CD4-positive, alpha-beta T cell treated with Interleukin-6 at 100 ng/mL for 8 hours (primary cell): ENCODE measurements around the gene VSX2.
"Not testable (repeated sequence)": the region's sequence is repeated elsewhere in the genome, so short reads cannot be mapped to it uniquely, and the experiment has no call there.

Source experiments
- DNase-seq: peaks from one replicate; pipeline ENCODE4 v3.0.0-alpha.2; 2020; ENCODE audit warnings: mixed read lengths, low spot score

VSX2 gene

GRCh38 chr14:74260525-74261233, 21.4 kb downstream of the VSX2 start:
- DNase-seq, result no peak

DNA sequence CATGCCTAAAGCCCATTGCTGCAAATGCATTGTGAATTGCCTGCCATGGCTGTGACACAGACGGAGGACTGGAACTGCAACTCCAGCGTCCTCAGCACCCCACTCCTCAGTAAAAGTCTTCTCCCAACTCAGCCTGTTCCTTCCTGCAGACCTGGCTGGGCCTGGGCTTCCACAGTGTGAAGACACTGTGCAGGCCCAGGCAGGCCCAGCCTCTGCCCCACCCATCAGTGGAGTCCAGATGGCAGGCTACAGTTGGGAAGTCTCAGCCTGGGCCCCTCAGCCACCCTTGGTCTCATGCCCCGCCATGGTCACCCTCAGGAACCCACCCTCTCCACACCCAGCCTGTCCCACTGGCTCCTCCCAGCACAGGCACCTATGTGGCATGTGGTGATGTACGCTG, 22.0 kb downstream of the VSX2 start:
- no peak for DNase-seq

GRCh38 chr14:74262076-74262475, 22.8 kb downstream of the VSX2 start:
- DNase-seq, result no peak

- no peak for DNase-seq
These were observed 23.9 kb downstream of the VSX2 start for GRCh38 chr14:74263181-74263580.

DNA sequence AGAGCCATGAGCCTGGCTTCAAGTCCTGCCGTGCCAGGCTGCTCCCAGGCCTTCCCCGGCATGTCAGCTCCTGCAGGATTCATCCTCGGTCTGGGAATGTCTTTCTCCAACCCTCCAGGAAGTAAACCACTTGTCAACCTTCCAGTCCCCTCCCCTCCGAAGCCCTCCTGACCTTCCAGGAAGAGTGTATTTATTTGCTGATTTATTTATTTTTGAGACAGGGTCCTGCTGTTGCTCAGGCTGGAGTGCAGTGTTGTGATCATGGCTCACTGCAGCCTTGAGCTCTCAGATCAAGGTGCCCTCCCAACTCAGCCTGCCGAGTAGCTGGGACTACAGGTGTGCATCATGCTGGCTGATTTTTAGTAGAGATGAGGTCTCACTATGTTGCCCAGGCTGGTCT, 24.7 kb downstream of the VSX2 start:
- DNase-seq, result no peak

DNA sequence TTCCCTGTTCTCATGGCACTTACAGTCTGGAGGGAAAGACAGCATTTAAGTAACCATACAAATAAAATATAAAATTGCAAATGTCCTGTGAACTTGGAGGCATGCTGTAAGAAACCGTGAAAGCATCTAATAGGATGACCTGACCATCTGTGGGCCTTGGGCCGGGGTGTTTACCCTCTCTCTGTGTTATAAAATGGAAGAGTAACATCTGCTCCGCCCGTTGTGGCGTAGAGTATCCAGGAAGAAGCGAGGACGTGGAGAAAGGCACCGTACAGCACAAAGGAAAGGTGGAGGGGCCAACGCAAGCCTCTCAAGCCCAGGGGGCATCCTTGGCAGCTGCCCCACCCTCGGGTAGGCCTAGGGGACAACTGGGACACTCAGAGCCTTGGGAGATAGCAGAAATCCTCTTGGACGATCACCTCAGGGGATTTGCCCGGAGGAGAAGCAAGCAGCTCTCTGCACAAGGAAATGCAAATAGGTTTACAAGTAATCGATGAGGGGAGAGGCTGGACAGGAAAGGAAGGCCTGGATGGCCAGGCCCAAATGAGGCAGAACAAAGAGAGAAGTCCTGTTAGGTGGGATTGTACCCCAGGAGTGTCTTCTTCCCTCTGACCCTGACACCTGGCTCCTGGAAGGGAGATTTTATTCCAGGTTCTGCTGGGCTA, 26.2 kb downstream of the VSX2 start:
- no peak for DNase-seq

- no peak for DNase-seq
These were observed 28.3 kb downstream of the VSX2 start for GRCh38 chr14:74267588-74267987.

GRCh38 chr14:74270382-74271177, 31.3 kb downstream of the VSX2 start:
- DNase-seq, result not testable (repeated sequence)

DNA sequence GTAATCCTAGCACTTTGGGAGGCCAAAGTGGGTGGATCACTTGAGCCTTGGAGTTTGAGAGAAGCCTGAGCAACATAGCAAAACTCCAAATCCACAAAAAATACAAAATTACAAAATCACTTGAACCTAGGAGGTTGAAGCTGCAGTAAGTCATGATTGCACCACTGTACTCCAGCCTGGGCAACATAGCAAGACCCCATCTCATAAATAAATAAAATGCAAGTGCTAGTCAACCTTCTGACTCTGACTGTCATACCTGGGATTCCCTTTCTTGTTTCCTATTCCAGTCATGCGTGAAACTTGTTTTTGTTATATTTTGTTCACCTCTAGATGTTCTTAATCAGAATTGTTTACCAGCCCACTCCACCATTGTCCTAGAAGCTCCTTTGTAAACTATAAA, 32.1 kb downstream of the VSX2 start:
- DNase-seq, result no peak

GRCh38 chr14:74275241-74275841, 36.1 kb downstream of the VSX2 start:
- no peak for DNase-seq

- no peak for DNase-seq
These were observed 38.8 kb downstream of the VSX2 start for GRCh38 chr14:74278080-74278479.

GRCh38 chr14:74281069-74281468, 41.8 kb downstream of the VSX2 start:
- DNase-seq, result no peak

DNA sequence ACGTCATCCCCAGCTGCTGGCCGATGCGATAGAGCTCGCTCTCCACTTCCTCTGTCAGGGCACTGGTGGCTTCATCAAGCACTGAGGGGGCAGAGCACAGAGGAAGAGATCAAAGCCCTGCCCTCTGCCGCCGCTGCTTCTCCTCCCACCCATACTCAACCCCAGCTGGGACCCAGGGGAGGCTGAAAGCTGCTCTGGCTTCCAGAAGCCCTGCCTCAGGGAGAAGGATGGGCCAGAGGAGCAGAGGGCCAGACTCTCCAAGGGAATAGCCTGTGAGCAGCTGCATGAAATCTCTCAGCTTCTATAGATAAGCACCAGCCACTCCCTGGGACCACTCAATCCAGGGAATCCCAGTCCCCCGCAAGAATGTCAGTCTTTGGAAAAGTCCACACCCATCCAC, 47.5 kb downstream of the VSX2 start:
- DNase-seq, result no peak

DNA sequence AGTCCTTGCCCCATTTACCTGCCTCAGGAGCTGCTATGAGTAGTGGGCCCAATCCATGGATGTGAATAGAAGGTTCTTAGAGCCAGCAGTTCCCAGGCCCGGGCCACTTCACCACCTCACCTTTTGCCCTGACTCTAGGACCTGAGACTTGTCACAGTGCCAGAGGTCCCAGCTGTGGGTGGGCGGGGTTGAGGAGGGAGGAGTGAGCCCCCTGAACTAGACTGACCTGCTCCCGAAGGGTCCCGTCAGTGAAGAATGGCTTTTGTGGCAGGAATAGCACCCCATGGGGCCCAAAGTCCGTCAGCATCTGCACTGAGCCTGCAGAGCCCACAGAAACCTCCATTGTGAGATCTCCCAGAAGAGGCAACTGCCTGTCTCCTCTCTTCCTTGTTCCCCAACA, 50.6 kb downstream of the VSX2 start:
- no peak for DNase-seq

GRCh38 chr14:74290415-74290814, 51.2 kb downstream of the VSX2 start:
- no peak for DNase-seq

- DNase-seq, result no peak
These were observed 52.8 kb downstream of the VSX2 start for GRCh38 chr14:74292061-74292460.

DNA sequence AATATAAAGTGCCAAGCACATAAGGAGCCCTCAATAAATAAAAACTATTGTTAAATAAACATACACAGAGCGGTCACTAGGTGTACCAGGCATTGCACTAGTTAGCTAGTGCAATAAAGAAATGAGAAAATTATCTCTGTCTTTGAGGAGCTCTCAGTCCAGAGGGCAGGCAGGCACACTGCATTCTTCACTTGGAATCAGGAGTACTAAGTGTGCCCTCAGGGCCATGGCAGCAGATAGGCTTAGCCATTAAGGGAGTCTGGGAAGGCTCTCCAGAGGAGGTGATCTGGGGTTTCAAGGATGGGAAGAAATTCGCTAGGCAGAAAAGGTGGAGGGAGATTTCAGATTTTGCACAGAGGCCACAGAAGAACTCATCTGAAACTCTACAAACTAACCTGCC, 54.4 kb downstream of the VSX2 start:
- no peak for DNase-seq

GRCh38 chr14:74296037-74296467, 56.8 kb downstream of the VSX2 start:
- no peak for DNase-seq

GRCh38 chr14:74297986-74298385, 58.7 kb downstream of the VSX2 start:
- DNase-seq, result no peak

GRCh38 chr14:74299061-74299545, 59.9 kb downstream of the VSX2 start:
- DNase-seq, result peak; percentile 10

DNA sequence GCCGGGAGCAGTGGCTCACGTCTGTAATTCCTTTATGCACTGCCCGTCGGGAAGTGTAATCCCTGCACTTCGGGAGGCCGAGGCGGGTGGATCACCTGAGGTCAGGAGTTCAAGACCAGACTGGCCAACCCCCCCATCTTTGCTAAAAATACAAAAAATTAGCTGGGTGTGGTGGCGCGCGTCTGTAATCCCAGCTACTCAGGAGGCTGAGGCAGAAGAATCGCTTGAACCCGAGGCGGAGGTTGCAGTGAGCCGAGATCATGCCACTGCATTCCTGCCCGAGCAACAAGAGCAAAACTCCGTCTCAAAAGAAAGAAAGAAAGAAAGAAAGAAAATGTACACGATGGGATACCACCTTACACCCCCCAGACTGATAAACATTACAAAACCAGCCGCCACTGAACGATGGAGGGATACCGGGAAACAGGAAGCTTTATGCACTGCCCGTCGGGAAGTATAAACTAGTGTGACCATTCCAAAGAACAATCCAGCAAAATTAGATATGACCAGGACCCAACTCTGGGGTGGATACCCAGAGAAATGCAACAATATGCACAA, 62.4 kb downstream of the VSX2 start:
- DNase-seq, result no peak

GRCh38 chr14:74302152-74302628, 62.9 kb downstream of the VSX2 start:
- peak; percentile 43 for DNase-seq
